ENCODE results near the gene A1CF. TPM values are rescaled to one million over a fixed set of nuclear protein-coding genes. Genes with fewer than 3 reads are reported as not detected.

The A1CF gene
- total RNA-seq, 1 experiment from 2014 or later, result not detected

GRCh38 chr10:50866317-50866716, 19.1 kb downstream of the A1CF start:
- no peak for TF ChIP-seq CTCF (IDR thresholded peaks at IDR 0.05; ENCODE audit: unreplicated experiment)
- no peaks in the 10 kb centered on the region for H3K36me3 Mint-ChIP-seq (ENCODE audit: insufficient read depth, unreplicated experiment)
- ChIA-PET POLR2A (no interaction called here), CTCF (interaction anchor here (1.0 kb wide), 1 partner anchor 17 kb away, joined by 3 read pairs; no protein-coding TSS in a partner anchor)
- H3K9me3 Mint-ChIP-seq (ENCODE audit: unreplicated experiment), result no peaks in the 10 kb centered on the region
- H3K4me3 Mint-ChIP-seq (ENCODE audit: unreplicated experiment), result no peak overlapping the region
- H3K4me1 Mint-ChIP-seq (ENCODE audit: insufficient read depth, unreplicated experiment), result no peaks in the 10 kb centered on the region
- intact Hi-C loops (cut with micrococcal nuclease), result no loop called here
- no peak overlapping the region for H3K27ac Mint-ChIP-seq (ENCODE audit: low read depth, unreplicated experiment)
- BruUV-seq (replicated peaks), result no TSS peak
- peaks cover 79% of the 10 kb centered on the region for H3K27me3 Mint-ChIP-seq (ENCODE audit: insufficient read depth, unreplicated experiment)
- no peak for DNase-seq (ENCODE audit: unreplicated experiment)

- no peak for TF ChIP-seq CTCF (IDR thresholded peaks at IDR 0.05; ENCODE audit: unreplicated experiment)
- H3K36me3 Mint-ChIP-seq (ENCODE audit: insufficient read depth, unreplicated experiment), result no peaks in the 10 kb centered on the region
- no peak for DNase-seq (ENCODE audit: unreplicated experiment)
- no peaks in the 10 kb centered on the region for H3K9me3 Mint-ChIP-seq (ENCODE audit: unreplicated experiment)
- BruUV-seq (replicated peaks), result no TSS peak
- H3K27me3 Mint-ChIP-seq (ENCODE audit: insufficient read depth, unreplicated experiment), result peaks cover 60% of the 10 kb centered on the region
- intact Hi-C loops (cut with micrococcal nuclease), result no loop called here
- CTCF ChIA-PET, result interaction anchor here (0.7 kb wide), 1 partner anchor 468 kb away, joined by 3 read pairs; no protein-coding TSS in a partner anchor
- H3K4me1 Mint-ChIP-seq (ENCODE audit: insufficient read depth, unreplicated experiment), result no peaks in the 10 kb centered on the region
- H3K4me3 Mint-ChIP-seq (ENCODE audit: unreplicated experiment), result no peak overlapping the region
- POLR2A ChIA-PET, result no interaction called here
- H3K27ac Mint-ChIP-seq (ENCODE audit: low read depth, unreplicated experiment), result no peak overlapping the region
These were observed 22.7 kb downstream of the A1CF start for GRCh38 chr10:50862719-50863118.

GRCh38 chr10:50861370-50861769, 24.1 kb downstream of the A1CF start:
- CTCF ChIA-PET, result no interaction called here
- Mint-ChIP-seq H3K4me3 (ENCODE audit: unreplicated experiment) (no peak overlapping the region), H3K27me3 (ENCODE audit: insufficient read depth, unreplicated experiment) (peaks cover 46% of the 10 kb centered on the region), H3K9me3 (ENCODE audit: unreplicated experiment) (no peaks in the 10 kb centered on the region), H3K36me3 (ENCODE audit: insufficient read depth, unreplicated experiment) (no peaks in the 10 kb centered on the region), H3K27ac (ENCODE audit: low read depth, unreplicated experiment) (no peak overlapping the region), H3K4me1 (ENCODE audit: insufficient read depth, unreplicated experiment) (no peaks in the 10 kb centered on the region)
- POLR2A ChIA-PET, result no interaction called here
- DNase-seq (ENCODE audit: unreplicated experiment), result no peak
- intact Hi-C loops (cut with micrococcal nuclease), result no loop called here
- no peak for TF ChIP-seq CTCF (IDR thresholded peaks at IDR 0.05; ENCODE audit: unreplicated experiment)
- no TSS peak for BruUV-seq (replicated peaks)

GRCh38 chr10:50857579-50857978, 27.8 kb downstream of the A1CF start:
- CTCF ChIA-PET, result no interaction called here
- Mint-ChIP-seq H3K27ac (ENCODE audit: low read depth, unreplicated experiment) (no peak overlapping the region), H3K27me3 (ENCODE audit: insufficient read depth, unreplicated experiment) (peaks cover 12% of the 10 kb centered on the region)

More at GRCh38 chr10:50857579-50857978, 27.8 kb downstream of the A1CF start:
- POLR2A ChIA-PET, result interaction anchor here (0.6 kb wide), 1 partner anchor 21 kb away, joined by 3 read pairs; no protein-coding TSS in a partner anchor
- H3K4me3 Mint-ChIP-seq (ENCODE audit: unreplicated experiment), result no peak overlapping the region
- H3K4me1 Mint-ChIP-seq (ENCODE audit: insufficient read depth, unreplicated experiment), result no peaks in the 10 kb centered on the region
- TF ChIP-seq CTCF (IDR thresholded peaks at IDR 0.05; ENCODE audit: unreplicated experiment), result no peak
- no peak for DNase-seq (ENCODE audit: unreplicated experiment)
- intact Hi-C loops (cut with micrococcal nuclease), result no loop called here
- H3K9me3 Mint-ChIP-seq (ENCODE audit: unreplicated experiment), result no peaks in the 10 kb centered on the region
- no peaks in the 10 kb centered on the region for H3K36me3 Mint-ChIP-seq (ENCODE audit: insufficient read depth, unreplicated experiment)
- BruUV-seq (replicated peaks), result no TSS peak
